Keratinocyte (primary cell): ENCODE results near the gene SLC38A7. TPM values are rescaled to one million over a fixed set of nuclear protein-coding genes. Genes with fewer than 3 reads are reported as not detected.
"Not testable (repeated sequence)": the region's sequence is repeated elsewhere in the genome, so short reads cannot be mapped to it uniquely, and the experiment has no call there.

Experiments
- DNase-seq: peaks from one replicate; pipeline ENCODE4 v3.0.0-alpha.2; 2011; ENCODE audit warnings: low read depth, missing footprints, low spot score
- FAIRE-seq: peaks from 2 replicates; lab custom pipeline; 2011; peaks lifted over from hg19 to GRCh38; lab: Jason Lieb, UNC
- H2AFZ ChIP-seq: 2 replicates; pipeline ENCODE4 v1.6.0; 2012; ENCODE audit warnings: low read length, control low read depth, inconsistent platforms; ENCODE audit not compliant: control insufficient read depth
- H3K27ac ChIP-seq: 2 replicates; pipeline ENCODE4 v1.5.1; 2011; ENCODE audit warnings: low read length; ENCODE audit not compliant: control insufficient read depth, insufficient read depth
- H3K27me3 ChIP-seq: 3 replicates; pipeline ENCODE4 v1.6.0; 2011; ENCODE audit warnings: low read length; ENCODE audit not compliant: control insufficient read depth, insufficient read depth; ENCODE audit errors: extremely low read depth
- H3K36me3 ChIP-seq, 2 experiments: 2 replicates in 1 of 2; 3 replicates in 1 of 2; pipeline ENCODE4 v1.5.1; 2011; ENCODE audit warnings: low read length in 2 of 2, mild to moderate bottlenecking in 1 of 2; ENCODE audit not compliant: control insufficient read depth in 2 of 2, insufficient read depth in 2 of 2; ENCODE audit errors: extremely low read depth in 1 of 2
- H3K4me1 ChIP-seq: 3 replicates; pipeline ENCODE4 v1.5.1; 2011; ENCODE audit warnings: low read length; ENCODE audit not compliant: control insufficient read depth, insufficient read depth; ENCODE audit errors: extremely low read depth
- H3K4me2 ChIP-seq: 3 replicates; pipeline ENCODE4 v1.6.0; 2011; ENCODE audit warnings: low read depth, low read length; ENCODE audit not compliant: control insufficient read depth, insufficient read depth; ENCODE audit errors: extremely low read depth
- H3K4me3 ChIP-seq, 3 experiments: fragments of 200-600 bp in 1 of 3; sonication (generic) in 1 of 3; 2 replicates in 2 of 3; 3 replicates in 1 of 3; pipeline ENCODE4 v1.5.1; 2011 to 2016; ENCODE audit warnings: low read length in 3 of 3, mild to moderate bottlenecking in 3 of 3, control low read depth in 2 of 3, inconsistent platforms in 1 of 3, low read depth in 1 of 3, mixed read lengths in 1 of 3, mixed run types in 1 of 3, moderate library complexity in 1 of 3; ENCODE audit not compliant: control insufficient read depth in 2 of 3, insufficient read depth in 2 of 3; ENCODE audit errors: extremely low read depth in 1 of 3
- H3K79me2 ChIP-seq: 2 replicates; pipeline ENCODE4 v1.6.0; 2012; ENCODE audit warnings: low read length; ENCODE audit not compliant: control insufficient read depth, insufficient read depth
- H3K9ac ChIP-seq: 3 replicates; pipeline ENCODE4 v1.6.0; 2011; ENCODE audit warnings: low read length; ENCODE audit not compliant: control insufficient read depth, insufficient read depth; ENCODE audit errors: extremely low read depth
- H3K9me1 ChIP-seq: 3 replicates; pipeline ENCODE4 v1.6.0; 2011; ENCODE audit warnings: low read length; ENCODE audit not compliant: control insufficient read depth, insufficient read depth; ENCODE audit errors: extremely low read depth
- H3K9me3 ChIP-seq: 2 replicates; pipeline ENCODE4 v1.5.1; 2012; ENCODE audit warnings: low read depth, low read length; ENCODE audit not compliant: control insufficient read depth
- H4K20me1 ChIP-seq: 3 replicates; pipeline ENCODE4 v1.6.0; 2011; ENCODE audit warnings: low read length; ENCODE audit not compliant: control insufficient read depth, insufficient read depth; ENCODE audit errors: extremely low read depth
- EZH2 ChIP-seq: IDR thresholded peaks from one replicate; pipeline ENCODE4 v1.6.1; 2012; ENCODE audit warnings: inconsistent platforms, mild to moderate bottlenecking, low read length, moderate library complexity
- dilution Hi-C: fragments of 300-500 bp; cut with MboI; formaldehyde crosslinking; loops from one replicate; pipeline ENCODE4 v1.7.0; 2020; ENCODE audit warnings: low sequenced_read_pairs; ENCODE audit not compliant: extremely low pct_ligation_motif_present
- polyA plus RNA-seq, 5 experiments: library from polyadenylated mRNA; depleted of rRNA in 3 of 5; stranded (reverse) in 3 of 5; stranded (forward) in 1 of 5; unstranded in 1 of 5; fragments of >200 nt; gene quantifications; 1 replicate in 1 of 5; 2 replicates in 3 of 5; 3 replicates in 1 of 5; pipeline versions ENCODE4 v1.2.1 to v1.2.3, GENCODE V29; 2011 to 2012; ENCODE audit warnings: missing spikeins in 2 of 5, low read depth in 1 of 5, low replicate concordance in 1 of 5
- TF ChIP-seq, protein P1 (sequence below), 3 experiments: IDR thresholded peaks in 1 of 3; conservative IDR thresholded peaks in 1 of 3; optimal IDR thresholded peaks in 1 of 3; 2 replicates in 2 of 3; 3 replicates in 1 of 3; pipeline versions ENCODE3 to v1.5.1; 2011; ENCODE audit warnings: low read length in 3 of 3, mild to moderate bottlenecking in 3 of 3, moderate library complexity in 2 of 3, control low read depth in 1 of 3, inconsistent platforms in 1 of 3; ENCODE audit not compliant: insufficient read depth in 2 of 3; ENCODE audit errors: extremely low read depth in 1 of 3

The SLC38A7 gene
- polyA plus RNA-seq, 1 donor (not counting 4 experiments of a cell fraction or from before 2014, with no cell fraction given): 11.2 TPM

DNA sequence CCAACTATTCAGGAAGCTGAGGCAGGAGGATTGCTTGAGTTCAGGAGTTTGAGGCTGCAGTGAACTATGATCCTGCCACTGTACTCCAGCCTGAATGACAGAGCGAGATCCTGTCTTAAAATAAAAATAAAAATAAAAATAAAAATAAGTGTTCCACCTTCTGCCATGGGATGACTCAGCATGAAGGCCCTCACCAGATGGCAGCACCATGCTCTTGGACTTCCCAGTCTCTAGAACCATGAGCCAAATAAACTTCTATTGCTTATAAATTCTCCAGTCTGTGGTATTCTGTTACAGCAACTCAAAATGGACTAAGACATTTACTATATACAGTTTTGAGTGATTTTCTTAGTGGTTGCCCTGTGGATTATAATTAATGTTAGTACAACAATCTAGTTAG, 7.9 kb upstream of the SLC38A7 start:
- H3K4me2 ChIP-seq: no peak overlapping the region
- H3K9ac ChIP-seq: no peak overlapping the region
- no peaks in the 10 kb centered on the region for H3K9me3 ChIP-seq
- H3K79me2 ChIP-seq: no peaks in the 10 kb centered on the region
- no peaks in the 10 kb centered on the region for H3K36me3 ChIP-seq
- no peak for DNase-seq
- TF ChIP-seq EZH2: no peak
- TF ChIP-seq, protein P1, sequence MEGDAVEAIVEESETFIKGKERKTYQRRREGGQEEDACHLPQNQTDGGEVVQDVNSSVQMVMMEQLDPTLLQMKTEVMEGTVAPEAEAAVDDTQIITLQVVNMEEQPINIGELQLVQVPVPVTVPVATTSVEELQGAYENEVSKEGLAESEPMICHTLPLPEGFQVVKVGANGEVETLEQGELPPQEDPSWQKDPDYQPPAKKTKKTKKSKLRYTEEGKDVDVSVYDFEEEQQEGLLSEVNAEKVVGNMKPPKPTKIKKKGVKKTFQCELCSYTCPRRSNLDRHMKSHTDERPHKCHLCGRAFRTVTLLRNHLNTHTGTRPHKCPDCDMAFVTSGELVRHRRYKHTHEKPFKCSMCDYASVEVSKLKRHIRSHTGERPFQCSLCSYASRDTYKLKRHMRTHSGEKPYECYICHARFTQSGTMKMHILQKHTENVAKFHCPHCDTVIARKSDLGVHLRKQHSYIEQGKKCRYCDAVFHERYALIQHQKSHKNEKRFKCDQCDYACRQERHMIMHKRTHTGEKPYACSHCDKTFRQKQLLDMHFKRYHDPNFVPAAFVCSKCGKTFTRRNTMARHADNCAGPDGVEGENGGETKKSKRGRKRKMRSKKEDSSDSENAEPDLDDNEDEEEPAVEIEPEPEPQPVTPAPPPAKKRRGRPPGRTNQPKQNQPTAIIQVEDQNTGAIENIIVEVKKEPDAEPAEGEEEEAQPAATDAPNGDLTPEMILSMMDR (optimal IDR thresholded peaks at IDR 0.05 in 1 of 3, IDR thresholded peaks at IDR 0.05 in 1 of 3, conservative IDR thresholded peaks at IDR 0.05 in 1 of 3; ENCODE audit: extremely low read depth in 1 of 3, insufficient read depth in 2 of 3, low read length in 3 of 3): no peak
- no peaks in the 10 kb centered on the region for H3K27me3 ChIP-seq
- H3K4me3 ChIP-seq: no peak overlapping the region
- H4K20me1 ChIP-seq: no peaks in the 10 kb centered on the region
- H3K27ac ChIP-seq: no peak overlapping the region
- dilution Hi-C loops: no loop called here
- no peaks in the 10 kb centered on the region for H3K9me1 ChIP-seq
- no peak overlapping the region for H2AFZ ChIP-seq
- FAIRE-seq: no peak
- no peaks in the 10 kb centered on the region for H3K4me1 ChIP-seq

DNA sequence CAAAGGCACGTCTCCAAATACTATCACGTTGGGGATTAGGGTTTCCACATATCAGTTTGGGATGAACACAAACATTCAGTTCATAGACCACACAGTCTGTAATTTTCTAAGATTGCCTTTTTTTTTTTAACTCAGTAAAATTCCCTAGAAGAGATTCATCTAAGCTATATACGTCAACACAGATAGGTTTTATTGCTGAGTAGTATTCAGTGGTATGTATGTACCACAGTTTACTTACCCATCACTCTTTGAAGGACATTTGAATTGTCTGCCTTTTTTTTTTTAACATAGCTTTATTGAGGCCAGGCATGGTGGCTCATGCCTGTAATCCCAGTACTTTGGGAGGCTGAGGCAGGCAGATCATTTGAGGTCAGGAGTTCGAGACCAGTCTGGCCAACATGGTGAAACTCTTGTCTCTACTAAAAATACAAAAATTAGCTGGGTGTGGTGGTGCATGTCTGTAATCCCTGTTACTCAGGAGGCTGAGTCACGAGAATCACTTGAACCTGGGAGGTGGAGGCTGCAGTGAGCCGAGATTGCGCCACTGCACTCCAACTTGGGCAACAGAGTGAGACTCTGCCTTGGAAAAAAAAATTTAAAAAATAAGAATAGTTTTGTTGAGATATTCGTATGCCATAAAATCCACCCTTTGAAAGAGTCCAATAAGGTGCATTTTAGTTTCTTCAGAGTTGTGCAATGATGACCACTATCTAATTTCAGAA, 2.6 kb upstream of the SLC38A7 start:
- H2AFZ ChIP-seq, FAIRE-seq, H3K4me2 ChIP-seq, H3K27ac ChIP-seq, H3K79me2 ChIP-seq, DNase-seq, H3K4me3 ChIP-seq, H3K4me1 ChIP-seq, H3K9me1 ChIP-seq, H3K9ac ChIP-seq, H4K20me1 ChIP-seq, H3K9me3 ChIP-seq, H3K36me3 ChIP-seq, dilution Hi-C loops, H3K27me3 ChIP-seq: not testable (repeated sequence)

DNA sequence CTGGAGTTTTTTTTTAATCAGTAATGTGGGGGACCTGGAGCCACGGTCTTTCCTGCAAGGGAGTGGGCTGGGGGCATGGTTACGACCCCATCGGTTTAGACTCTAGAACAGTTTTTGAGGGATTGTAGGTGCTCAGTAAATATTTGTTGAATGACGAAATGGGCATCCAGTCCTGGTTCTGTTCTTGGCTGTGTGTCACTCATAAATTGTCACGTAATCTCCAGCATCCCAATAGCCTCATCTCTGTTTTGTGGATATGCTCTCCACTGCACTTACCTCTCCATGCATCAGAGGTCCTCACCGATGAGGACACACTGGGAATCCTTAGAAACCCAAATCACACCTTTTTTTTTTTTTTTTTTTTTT, 497 bp upstream of the SLC38A7 start:
- Histone ChIP-seq H3K36me3 (peaks cover 0 to 9% of the 10 kb centered on the region in 2 experiments), H3K9me1 (no peaks in the 10 kb centered on the region), H3K79me2 (peaks cover 5% of the 10 kb centered on the region), H4K20me1 (no peaks in the 10 kb centered on the region), H3K9ac (no peak overlapping the region), H3K27me3 (no peaks in the 10 kb centered on the region), H3K4me3 (peak overlapping the region in 1 of 3 experiments; percentile 83), H3K4me1 (peaks cover 8% of the 10 kb centered on the region), H3K9me3 (no peaks in the 10 kb centered on the region), H2AFZ (peak overlapping the region; percentile 97), H3K27ac (no peak overlapping the region), H3K4me2 (peak overlapping the region; percentile 77)
- dilution Hi-C loops: no loop called here
- DNase-seq: no peak
- no peak for TF ChIP-seq EZH2
- TF ChIP-seq, protein P1 (optimal IDR thresholded peaks at IDR 0.05 in 1 of 3, IDR thresholded peaks at IDR 0.05 in 1 of 3, conservative IDR thresholded peaks at IDR 0.05 in 1 of 3; ENCODE audit: extremely low read depth in 1 of 3, insufficient read depth in 2 of 3, low read length in 3 of 3): no peak
- FAIRE-seq: no peak
